Thyroid gland (tissue), 4 donors: ENCODE results near the gene TIMM23B.
"Not testable (repeated sequence)": the region's sequence is repeated elsewhere in the genome, so short reads cannot be mapped to it uniquely, and the experiment has no call there.

Experiments used
- CTCF ChIP-seq, 6 experiments: fragments of 200-600 bp in 3 of 6; fragments of 450-650 bp in 3 of 6; sonication (generic) in 3 of 6; IDR thresholded peaks; one replicate each; pipeline ENCODE4 v1.5.1; 2016 to 2019; ENCODE audit warnings: antibody characterized with exemption in 6 of 6, mild to moderate bottlenecking in 2 of 6, inconsistent platforms in 1 of 6, moderate library complexity in 1 of 6
- POLR2A ChIP-seq, 2 donors: fragments of 450-650 bp; IDR thresholded peaks; one replicate each; pipeline ENCODE4 v1.6.1; 2017; ENCODE audit warnings: antibody characterized with exemption in 2 of 2, mild to moderate bottlenecking in 2 of 2, moderate library complexity in 1 of 2

GRCh38 chr10:50016926-50017325 lies 75.1 kb downstream of the TIMM23B start:
- TF ChIP-seq CTCF, POLR2A (IDR thresholded peaks at IDR 0.05): not testable (repeated sequence)
